Activated CD8-positive, alpha-beta memory T cell treated with anti-CD3 and anti-CD28 coated beads, Interleukin-2, amount 50 U/mL, for 1 hour (primary cell): ENCODE data around the gene SOX18.

Experiments
- DNase-seq: peaks from one replicate; pipeline ENCODE4 v3.0.0-alpha.2; 2020; ENCODE audit errors: extremely low read depth

Gene SOX18

GRCh38 chr20:64068386-64069208 is 19.2 kb upstream of the SOX18 start:
- no peak for DNase-seq

GRCh38 chr20:64067733-64068307 is 18.4 kb upstream of the SOX18 start:
- no peak for DNase-seq

GRCh38 chr20:64067005-64067632 is 17.7 kb upstream of the SOX18 start:
- DNase-seq = no peak

GRCh38 chr20:64065974-64066343 is 16.5 kb upstream of the SOX18 start:
- DNase-seq = no peak

GRCh38 chr20:64065062-64065973 is 15.9 kb upstream of the SOX18 start:
- no peak for DNase-seq

- DNase-seq = no peak
Measured at GRCh38 chr20:64064145-64064698, 14.8 kb upstream of the SOX18 start.

- no peak for DNase-seq
Measured at GRCh38 chr20:64063389-64064144, 14.1 kb upstream of the SOX18 start.

- DNase-seq = peak; percentile 76
Measured at GRCh38 chr20:64062596-64063388, 13.4 kb upstream of the SOX18 start, which contains the start of gene TCEA2. Gene TCEA2, plus strand, starts transcription at chr20:64063198. Its CDS starts 115 bp downstream, at chr20:64063313.

GRCh38 chr20:64062276-64062595 is 12.8 kb upstream of the SOX18 start:
- no peak for DNase-seq

GRCh38 chr20:64058536-64058935 is 9.1 kb upstream of the SOX18 start:
- no peak for DNase-seq

GRCh38 chr20:64057628-64058498 is 8.4 kb upstream of the SOX18 start:
- DNase-seq = no peak

GRCh38 chr20:64056889-64057627 is 7.6 kb upstream of the SOX18 start:
- no peak for DNase-seq

GRCh38 chr20:64056639-64056888 is 7.1 kb upstream of the SOX18 start:
- DNase-seq = no peak

GRCh38 chr20:64055893-64056638 is 6.6 kb upstream of the SOX18 start:
- DNase-seq = no peak

GRCh38 chr20:64055396-64055892 is 6.0 kb upstream of the SOX18 start:
- DNase-seq = no peak

- DNase-seq = no peak
Measured at GRCh38 chr20:64053841-64054661, 4.6 kb upstream of the SOX18 start.
